IMR-90 (cell line): Measurements from ENCODE around the gene DYNC1LI2. TPM values are rescaled to one million over a fixed set of nuclear protein-coding genes. Genes with fewer than 3 reads are reported as not detected.

Source experiments
- ATAC-seq: fragments of 200-7000 bp; cut with Tn5 transposase; 2 replicates; pipeline ENCODE4 v1.9.1; 2020; ENCODE audit warnings: low read depth, mild to moderate bottlenecking, moderate library complexity
- BruUV-seq: library from RNA; stranded (reverse); fragments of 400-500 nt; replicated peaks from 2 replicates; lab custom pipeline; 2021; lab: Mats Ljungman, UMichigan
- CTCF ChIA-PET: fragments of 300-600 bp; formaldehyde crosslinking; extraction: SDS; loops from one replicate; lab custom pipeline; 2021; ENCODE audit warnings: antibody characterized with exemption; lab: Yijun Ruan, JAX
- POLR2A ChIA-PET: fragments of 300-600 bp; sonication (Branson Sonifier 250); formaldehyde crosslinking; loops from one replicate; lab custom pipeline; 2022; ENCODE audit warnings: antibody characterized with exemption; ENCODE audit not compliant: unreplicated experiment; lab: Charles Lee
- DNase-seq: peaks from one replicate; pipeline ENCODE4 v3.0.0; 2013
- H2AFZ ChIP-seq: replicated peaks from 2 replicates; pipeline ENCODE3; 2013; ENCODE audit warnings: low read length, mild to moderate bottlenecking; ENCODE audit not compliant: poor library complexity
- H2AK5ac ChIP-seq: 2 replicates; pipeline ENCODE4 v1.6.1; 2013; ENCODE audit warnings: low read depth, low read length, inconsistent platforms
- H2AK9ac ChIP-seq: replicated peaks from 2 replicates; pipeline ENCODE3; 2013; ENCODE audit warnings: mild to moderate bottlenecking, low read depth, low read length, moderate library complexity; ENCODE audit not compliant: poor library complexity
- H2BK120ac ChIP-seq: 2 replicates; pipeline ENCODE4 v1.6.1; 2013; ENCODE audit warnings: low read depth, low read length, inconsistent platforms
- H2BK15ac ChIP-seq: 3 replicates; pipeline ENCODE4 v1.6.1; 2013; ENCODE audit warnings: low read depth, low read length, inconsistent platforms
- H2BK20ac ChIP-seq: 2 replicates; pipeline ENCODE4 v1.6.1; 2013; ENCODE audit warnings: low read depth, mild to moderate bottlenecking, inconsistent platforms, low read length, moderate library complexity
- H2BK5ac ChIP-seq: 2 replicates; pipeline ENCODE4 v1.6.1; 2013; ENCODE audit warnings: mild to moderate bottlenecking, low read depth, low read length, inconsistent platforms; ENCODE audit not compliant: poor library complexity, severe bottlenecking
- H3K14ac ChIP-seq: replicated peaks from 2 replicates; pipeline ENCODE4 v1.6.1; 2013; ENCODE audit warnings: low read depth, low read length, inconsistent platforms
- H3K18ac ChIP-seq: 2 replicates; pipeline ENCODE4 v1.6.1; 2013; ENCODE audit warnings: low read depth, low read length, control low read depth
- H3K23ac ChIP-seq: 2 replicates; pipeline ENCODE4 v1.6.1; 2013; ENCODE audit warnings: low read depth, low read length, inconsistent platforms
- H3K27ac ChIP-seq: 2 replicates; pipeline ENCODE4 v1.5.1; 2013; ENCODE audit warnings: mild to moderate bottlenecking, control low read depth, low read length; ENCODE audit not compliant: insufficient read depth
- H3K27me3 ChIP-seq: 2 replicates; pipeline ENCODE4 v1.6.1; 2013; ENCODE audit warnings: low read length; ENCODE audit not compliant: control insufficient read depth, insufficient read depth
- H3K36me3 ChIP-seq: 2 replicates; pipeline ENCODE4 v1.6.1; 2013; ENCODE audit warnings: low read length, mixed read lengths; ENCODE audit not compliant: control insufficient read depth, insufficient read depth
- H3K4ac ChIP-seq: 2 replicates; pipeline ENCODE4 v1.6.1; 2013; ENCODE audit warnings: low read depth, low read length, inconsistent platforms
- H3K4me1 ChIP-seq: 2 replicates; pipeline ENCODE4 v1.6.1; 2013; ENCODE audit warnings: low read length, mixed read lengths; ENCODE audit not compliant: control insufficient read depth, insufficient read depth
- H3K4me2 ChIP-seq: 2 replicates; pipeline ENCODE4 v1.6.1; 2013; ENCODE audit warnings: low read depth, mild to moderate bottlenecking, control low read depth, low read length, moderate library complexity
- H3K4me3 ChIP-seq: 2 replicates; pipeline ENCODE4 v1.5.1; 2013; ENCODE audit warnings: low read depth, mild to moderate bottlenecking, control low read depth, low read length, moderate library complexity; ENCODE audit not compliant: insufficient read depth
- H3K56ac ChIP-seq: 2 replicates; pipeline ENCODE4 v1.6.1; 2013; ENCODE audit warnings: low read length, inconsistent platforms; ENCODE audit not compliant: insufficient read depth; ENCODE audit errors: extremely low read depth
- H3K79me1 ChIP-seq, 2 experiments: 2 replicates each; pipeline ENCODE4 v1.6.1; 2013; ENCODE audit warnings: low read length in 2 of 2, inconsistent platforms in 1 of 2, low read depth in 1 of 2
- H3K9ac ChIP-seq: 2 replicates; pipeline ENCODE4 v1.6.1; 2013; ENCODE audit warnings: low read depth, low read length, control low read depth
- H3K9me1 ChIP-seq: 2 replicates; pipeline ENCODE4 v1.6.1; 2013; ENCODE audit warnings: low read length, inconsistent platforms; ENCODE audit not compliant: insufficient read depth
- H3K9me3 ChIP-seq: 2 replicates; pipeline ENCODE4 v1.6.1; 2013; ENCODE audit warnings: low read length; ENCODE audit not compliant: control insufficient read depth, insufficient read depth
- H4K20me1 ChIP-seq: 2 replicates; pipeline ENCODE4 v1.6.1; 2013; ENCODE audit warnings: low read length, inconsistent platforms; ENCODE audit not compliant: insufficient read depth
- H4K5ac ChIP-seq: 2 replicates; pipeline ENCODE4 v1.6.1; 2013; ENCODE audit warnings: mild to moderate bottlenecking, low read depth, low read length, control low read depth
- H4K8ac ChIP-seq, 2 experiments: 2 replicates each; pipeline ENCODE4 v1.6.1; 2013; ENCODE audit warnings: low read depth in 2 of 2, low read length in 2 of 2, control low read depth in 1 of 2, inconsistent platforms in 1 of 2
- H4K91ac ChIP-seq: 2 replicates; pipeline ENCODE4 v1.6.1; 2013; ENCODE audit warnings: low read depth, low read length, inconsistent platforms; ENCODE audit not compliant: insufficient read depth
- BHLHE40 ChIP-seq: fragments of 150-350 bp; IDR thresholded peaks from 2 replicates; pipeline ENCODE4 v1.6.1; 2016; ENCODE audit warnings: mild to moderate bottlenecking, low read depth, low read length
- CEBPB ChIP-seq: IDR thresholded peaks from 2 replicates; pipeline ENCODE4 v1.6.1; 2012; ENCODE audit warnings: low read depth, low read length, improper control_type of control experiment
- CHD1 ChIP-seq: IDR thresholded peaks from 2 replicates; pipeline ENCODE4 v1.6.1; 2012; ENCODE audit warnings: low read depth, low read length, improper control_type of control experiment
- ELK1 ChIP-seq: fragments of 150-350 bp; IDR thresholded peaks from 2 replicates; pipeline ENCODE4 v1.6.1; 2016; ENCODE audit warnings: low read depth, mild to moderate bottlenecking, low read length, moderate library complexity, borderline replicate concordance
- FOS ChIP-seq: fragments of 150-350 bp; IDR thresholded peaks from 2 replicates; pipeline ENCODE4 v1.6.1; 2016; ENCODE audit warnings: low read depth, low read length
- MAFK ChIP-seq: IDR thresholded peaks from 2 replicates; pipeline ENCODE4 v1.6.1; 2012; ENCODE audit warnings: low read depth, low read length, improper control_type of control experiment
- MAZ ChIP-seq: IDR thresholded peaks from 2 replicates; pipeline ENCODE4 v1.6.1; 2012; ENCODE audit warnings: low read depth, mild to moderate bottlenecking, low read length, improper control_type of control experiment, moderate library complexity, borderline replicate concordance
- MXI1 ChIP-seq: IDR thresholded peaks from 2 replicates; pipeline ENCODE4 v1.6.1; 2012; ENCODE audit warnings: low read depth, mild to moderate bottlenecking, low read length, moderate library complexity, borderline replicate concordance
- NFE2L2 ChIP-seq: fragments of 150-350 bp; IDR thresholded peaks from 2 replicates; pipeline ENCODE4 v1.6.1; 2016; ENCODE audit warnings: low read depth, mild to moderate bottlenecking, low read length
- POLR2A ChIP-seq: IDR thresholded peaks from 2 replicates; pipeline ENCODE4 v1.6.1; 2012; ENCODE audit warnings: mild to moderate bottlenecking, low read depth, low read length
- RAD21 ChIP-seq: IDR thresholded peaks from 2 replicates; pipeline ENCODE4 v1.6.1; 2012; ENCODE audit warnings: low read length, improper control_type of control experiment
- RCOR1 ChIP-seq: IDR thresholded peaks from 2 replicates; pipeline ENCODE4 v1.6.1; 2012; ENCODE audit warnings: mild to moderate bottlenecking, low read length, improper control_type of control experiment; ENCODE audit not compliant: insufficient replicate concordance
- RFX5 ChIP-seq: IDR thresholded peaks from 2 replicates; pipeline ENCODE4 v1.8.0; 2012; ENCODE audit warnings: low read depth, mild to moderate bottlenecking, low read length, moderate library complexity
- SMC3 ChIP-seq: fragments of 150-350 bp; IDR thresholded peaks from 2 replicates; pipeline ENCODE4 v1.6.1; 2016; ENCODE audit warnings: low read depth, mild to moderate bottlenecking, antibody characterized with exemption, low read length, moderate library complexity
- WGBS, 2 experiments: methylation state at CpG; one replicate each; pipeline versions ENCODE4 v1.1.5 to v1.1.7; 2013; ENCODE audit warnings: missing lambda C conversion rate in 2 of 2; ENCODE audit not compliant: insufficient read length in 1 of 2; ENCODE audit errors: extremely low coverage in 2 of 2; 5-methylcytosine and 5-hydroxymethylcytosine counted together
- dilution Hi-C: fragments of 300-500 bp; cut with HindIII; formaldehyde crosslinking; loops from one replicate; pipeline ENCODE4 v1.14.3; 2018; ENCODE audit warnings: low sequenced_read_pairs; ENCODE audit not compliant: unreplicated experiment
- in situ Hi-C: fragments of 300-500 bp; cut with MboI; formaldehyde crosslinking; loops from 3 replicates; pipeline ENCODE4 v1.14.3; 2019; ENCODE audit warnings: low sequenced_read_pairs, inconsistent platforms, mixed read lengths
- intact Hi-C: fragments of 100-400 bp; cut with micrococcal nuclease; formaldehyde crosslinking; loops from 2 replicates; pipeline ENCODE4 v1.10.0; 2022
- polyA plus RNA-seq, 3 experiments: library from polyadenylated mRNA; depleted of rRNA; stranded (reverse); fragments of >200 nt; gene quantifications; 2 replicates each; pipeline ENCODE4 v1.2.3, GENCODE V29; 2012; ENCODE audit warnings: low replicate concordance in 1 of 3
- total RNA-seq: library from RNA; depleted of rRNA; stranded (reverse); fragments of >200 nt; gene quantifications from 2 replicates; pipeline ENCODE4 v1.2.3, GENCODE V29; 2012
- TF ChIP-seq, protein P1 (sequence below): fragments of 150-350 bp; IDR thresholded peaks from 2 replicates; pipeline ENCODE4 v1.6.1; 2017; ENCODE audit warnings: mild to moderate bottlenecking, antibody characterized with exemption, low read length, low read depth
- TF ChIP-seq, protein P2 (sequence below): conservative IDR thresholded peaks from 2 replicates; pipeline ENCODE4 v1.5.1; 2012; ENCODE audit warnings: mild to moderate bottlenecking, low read depth, low read length, improper control_type of control experiment

Gene DYNC1LI2
- total and polyA plus RNA-seq, 2 of the 4 experiments (the other 2 are of a cell fraction), result 65.3 to 88.4 TPM

DNA sequence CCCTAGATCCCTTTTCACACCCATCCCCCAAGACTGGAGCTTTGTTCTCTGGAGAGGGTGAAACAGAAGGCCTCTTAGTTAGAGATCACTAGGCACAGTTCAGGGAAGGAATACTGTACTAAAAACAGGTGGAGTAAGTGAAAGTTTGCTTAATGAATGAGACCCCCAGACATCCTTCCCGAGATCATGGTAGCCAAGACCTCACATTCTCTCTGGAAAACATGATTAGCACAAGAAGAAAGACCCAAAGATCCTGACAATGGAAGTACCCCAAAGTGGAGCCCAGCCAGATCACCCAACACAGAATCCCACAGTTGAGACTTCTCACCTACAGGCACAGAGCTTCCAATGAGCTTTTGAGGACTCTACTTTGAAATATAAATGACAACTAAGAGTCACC is 51.5 kb downstream of the DYNC1LI2 start:
- H2BK5ac ChIP-seq, result no peak overlapping the region
- dilution Hi-C loops, result no loop called here
- CTCF ChIA-PET, result interaction anchor here (0.6 to 0.9 kb wide), 4 partner anchors 24 to 148 kb away, joined by 3 to 5 read pairs (median 4); partner anchors contain the start of gene CKLF
- intact Hi-C loops, result no loop called here
- no peaks in the 10 kb centered on the region for H3K9me3 ChIP-seq
- no peak overlapping the region for H2AFZ ChIP-seq
- WGBS, 2 experiments, result no CpG with 5 or more reads among the region's 1 CpG
- H3K9me1 ChIP-seq, result no peaks in the 10 kb centered on the region
- H3K4ac ChIP-seq, result no peak overlapping the region
- no peak for DNase-seq
- H3K36me3 ChIP-seq, result no peaks in the 10 kb centered on the region
- H3K4me1 ChIP-seq, result peaks cover 5% of the 10 kb centered on the region; the same call in 1 of the 2 replicates
- peaks cover 13% of the 10 kb centered on the region; the same call in 1 of the 2 replicates for H3K27me3 ChIP-seq
- no peak overlapping the region for H3K9ac ChIP-seq
- no peak overlapping the region for H2BK120ac ChIP-seq
- H2BK15ac ChIP-seq, result no peak overlapping the region
- H3K56ac ChIP-seq, result no peak overlapping the region
- no peak overlapping the region for H3K23ac ChIP-seq
- no peak overlapping the region for H4K8ac ChIP-seq
- no peak overlapping the region for H3K14ac ChIP-seq
- H4K20me1 ChIP-seq, result no peaks in the 10 kb centered on the region
- no TSS peak for BruUV-seq
- TF ChIP-seq MAFK (no peak), SMC3 (no peak), NFE2L2 (no peak), MXI1 (no peak), ELK1 (no peak), CHD1 (no peak), MAZ (no peak), POLR2A (no peak), RFX5 (no peak), FOS (no peak), RAD21 (no peak), RCOR1 (no peak), CEBPB (no peak), BHLHE40 (no peak)
- TF ChIP-seq, protein P1, sequence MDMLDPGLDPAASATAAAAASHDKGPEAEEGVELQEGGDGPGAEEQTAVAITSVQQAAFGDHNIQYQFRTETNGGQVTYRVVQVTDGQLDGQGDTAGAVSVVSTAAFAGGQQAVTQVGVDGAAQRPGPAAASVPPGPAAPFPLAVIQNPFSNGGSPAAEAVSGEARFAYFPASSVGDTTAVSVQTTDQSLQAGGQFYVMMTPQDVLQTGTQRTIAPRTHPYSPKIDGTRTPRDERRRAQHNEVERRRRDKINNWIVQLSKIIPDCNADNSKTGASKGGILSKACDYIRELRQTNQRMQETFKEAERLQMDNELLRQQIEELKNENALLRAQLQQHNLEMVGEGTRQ, result no peak
- TF ChIP-seq, protein P2, sequence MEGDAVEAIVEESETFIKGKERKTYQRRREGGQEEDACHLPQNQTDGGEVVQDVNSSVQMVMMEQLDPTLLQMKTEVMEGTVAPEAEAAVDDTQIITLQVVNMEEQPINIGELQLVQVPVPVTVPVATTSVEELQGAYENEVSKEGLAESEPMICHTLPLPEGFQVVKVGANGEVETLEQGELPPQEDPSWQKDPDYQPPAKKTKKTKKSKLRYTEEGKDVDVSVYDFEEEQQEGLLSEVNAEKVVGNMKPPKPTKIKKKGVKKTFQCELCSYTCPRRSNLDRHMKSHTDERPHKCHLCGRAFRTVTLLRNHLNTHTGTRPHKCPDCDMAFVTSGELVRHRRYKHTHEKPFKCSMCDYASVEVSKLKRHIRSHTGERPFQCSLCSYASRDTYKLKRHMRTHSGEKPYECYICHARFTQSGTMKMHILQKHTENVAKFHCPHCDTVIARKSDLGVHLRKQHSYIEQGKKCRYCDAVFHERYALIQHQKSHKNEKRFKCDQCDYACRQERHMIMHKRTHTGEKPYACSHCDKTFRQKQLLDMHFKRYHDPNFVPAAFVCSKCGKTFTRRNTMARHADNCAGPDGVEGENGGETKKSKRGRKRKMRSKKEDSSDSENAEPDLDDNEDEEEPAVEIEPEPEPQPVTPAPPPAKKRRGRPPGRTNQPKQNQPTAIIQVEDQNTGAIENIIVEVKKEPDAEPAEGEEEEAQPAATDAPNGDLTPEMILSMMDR, result no peak
- no peak overlapping the region for H3K18ac ChIP-seq
- in situ Hi-C loops, result no loop called here
- H3K27ac ChIP-seq, result no peak overlapping the region
- no peak overlapping the region for H2AK5ac ChIP-seq
- no peak overlapping the region for H2AK9ac ChIP-seq
- ATAC-seq, result no peak
- peaks cover 6 to 11% of the 10 kb centered on the region in 2 experiments; a peak in 3 of 4 replicates for H3K79me1 ChIP-seq
- H2BK20ac ChIP-seq, result no peak overlapping the region
- H3K4me3 ChIP-seq, result no peak overlapping the region
- H3K4me2 ChIP-seq, result no peak overlapping the region
- H4K91ac ChIP-seq, result no peak overlapping the region
- POLR2A ChIA-PET, result no interaction called here
- H4K5ac ChIP-seq, result no peak overlapping the region
